ENCODE measurements around the gene ARPC1A. TPM values are rescaled to one million over a fixed set of nuclear protein-coding genes. Genes with fewer than 3 reads are reported as not detected.

Gene ARPC1A
- total and polyA plus RNA-seq, 7 donors = 94.6 to 396 (median 131) TPM

- no peak for DNase-seq
- Histone ChIP-seq H3K27me3 (no peaks in the 10 kb centered on the region), H3K4me3 (no peak overlapping the region), H3K27ac (no peak overlapping the region), H3K9me3 (no peaks in the 10 kb centered on the region), H3K36me3 (no peaks in the 10 kb centered on the region), H3K4me1 (no peaks in the 10 kb centered on the region)
- 89 to 92% methylated on average over 5 of the region's 5 CpGs for whole genome bisulfite sequencing, 2 donors
- intact Hi-C loops (cut with DNase I) = loop anchor here (10.0 kb wide), 1 partner anchor 122 kb away; no protein-coding TSS in a partner anchor
- TF ChIP-seq EP300 (IDR thresholded peaks at IDR 0.05) = no peak
These were observed 29.2 kb upstream of the ARPC1A start for GRCh38 chr7:99296471-99296870.

GRCh38 chr7:99301496-99301895 lies 24.2 kb upstream of the ARPC1A start:
- Histone ChIP-seq H3K4me3 (no peak overlapping the region), H3K4me1 (no peaks in the 10 kb centered on the region), H3K9me3 (no peaks in the 10 kb centered on the region), H3K36me3 (no peaks in the 10 kb centered on the region), H3K27ac (no peak overlapping the region), H3K27me3 (no peaks in the 10 kb centered on the region)
- WGBS, 2 donors = 88 to 92% methylated on average over 19 of the region's 19 CpGs
- DNase-seq = no peak
- intact Hi-C loops (cut with DNase I) = no loop called here
- TF ChIP-seq EP300 (IDR thresholded peaks at IDR 0.05) = no peak
- TF ChIP-seq, protein P1, sequence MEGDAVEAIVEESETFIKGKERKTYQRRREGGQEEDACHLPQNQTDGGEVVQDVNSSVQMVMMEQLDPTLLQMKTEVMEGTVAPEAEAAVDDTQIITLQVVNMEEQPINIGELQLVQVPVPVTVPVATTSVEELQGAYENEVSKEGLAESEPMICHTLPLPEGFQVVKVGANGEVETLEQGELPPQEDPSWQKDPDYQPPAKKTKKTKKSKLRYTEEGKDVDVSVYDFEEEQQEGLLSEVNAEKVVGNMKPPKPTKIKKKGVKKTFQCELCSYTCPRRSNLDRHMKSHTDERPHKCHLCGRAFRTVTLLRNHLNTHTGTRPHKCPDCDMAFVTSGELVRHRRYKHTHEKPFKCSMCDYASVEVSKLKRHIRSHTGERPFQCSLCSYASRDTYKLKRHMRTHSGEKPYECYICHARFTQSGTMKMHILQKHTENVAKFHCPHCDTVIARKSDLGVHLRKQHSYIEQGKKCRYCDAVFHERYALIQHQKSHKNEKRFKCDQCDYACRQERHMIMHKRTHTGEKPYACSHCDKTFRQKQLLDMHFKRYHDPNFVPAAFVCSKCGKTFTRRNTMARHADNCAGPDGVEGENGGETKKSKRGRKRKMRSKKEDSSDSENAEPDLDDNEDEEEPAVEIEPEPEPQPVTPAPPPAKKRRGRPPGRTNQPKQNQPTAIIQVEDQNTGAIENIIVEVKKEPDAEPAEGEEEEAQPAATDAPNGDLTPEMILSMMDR (IDR thresholded peaks at IDR 0.05) = no peak
- TF ChIP-seq POLR2AphosphoS5 (IDR thresholded peaks at IDR 0.05) = no peak
- TF ChIP-seq POLR2A (IDR thresholded peaks at IDR 0.05) = no peak

- DNase-seq = no peak
- Histone ChIP-seq H3K27me3 (no peaks in the 10 kb centered on the region), H3K36me3 (no peaks in the 10 kb centered on the region), H3K4me1 (no peaks in the 10 kb centered on the region), H3K9me3 (no peaks in the 10 kb centered on the region), H3K27ac (no peak overlapping the region), H3K4me3 (no peak overlapping the region)
- TF ChIP-seq EP300 (IDR thresholded peaks at IDR 0.05) = no peak
- TF ChIP-seq POLR2AphosphoS5 (IDR thresholded peaks at IDR 0.05) = no peak
- TF ChIP-seq, protein P1 (IDR thresholded peaks at IDR 0.05) = no peak
- no peak for TF ChIP-seq POLR2A (IDR thresholded peaks at IDR 0.05)
- 88 to 90% methylated on average over 16 of the region's 16 CpGs for WGBS, 2 donors
- intact Hi-C loops (cut with DNase I) = no loop called here
These were observed 20.0 kb upstream of the ARPC1A start for GRCh38 chr7:99305473-99306260.

GRCh38 chr7:99308461-99309074 lies 17.1 kb upstream of the ARPC1A start:
- no peaks in the 10 kb centered on the region for H3K4me1 ChIP-seq
- H3K9me3 ChIP-seq = no peaks in the 10 kb centered on the region
- WGBS, 2 donors = 92 to 95% methylated on average over 7 of the region's 7 CpGs
- no peak overlapping the region for H3K4me3 ChIP-seq
- DNase-seq = no peak
- H3K27me3 ChIP-seq = no peaks in the 10 kb centered on the region
- TF ChIP-seq POLR2AphosphoS5 (IDR thresholded peaks at IDR 0.05) (no peak), POLR2A (IDR thresholded peaks at IDR 0.05) (no peak), EP300 (IDR thresholded peaks at IDR 0.05) (no peak)
- TF ChIP-seq, protein P1 (IDR thresholded peaks at IDR 0.05) = no peak
- no peak overlapping the region for H3K27ac ChIP-seq
- intact Hi-C loops (cut with DNase I) = no loop called here
- no peaks in the 10 kb centered on the region for H3K36me3 ChIP-seq

DNA sequence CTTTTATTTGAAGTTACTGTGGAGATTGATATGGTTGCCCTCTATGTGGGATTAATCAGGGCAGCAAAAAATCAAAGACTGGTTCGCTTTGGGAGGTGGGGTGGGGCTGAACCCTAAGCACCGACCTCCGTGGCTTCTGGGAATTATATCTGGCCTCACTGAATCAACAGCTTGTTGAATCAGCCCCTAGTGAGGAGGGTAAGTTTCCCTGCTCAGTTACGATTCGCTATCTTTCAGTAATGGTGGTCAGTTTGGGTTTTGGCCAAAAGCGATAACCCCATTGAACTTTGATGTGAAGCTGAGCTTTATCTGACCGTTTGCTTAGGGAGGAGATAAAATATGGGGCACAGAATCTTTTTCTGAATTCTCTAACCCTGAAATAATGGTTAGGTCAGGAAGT lies 16.6 kb upstream of the ARPC1A start:
- Histone ChIP-seq H3K27ac (no peak overlapping the region), H3K27me3 (no peaks in the 10 kb centered on the region), H3K4me1 (no peaks in the 10 kb centered on the region), H3K9me3 (no peaks in the 10 kb centered on the region), H3K36me3 (no peaks in the 10 kb centered on the region), H3K4me3 (no peak overlapping the region)
- 91 to 93% methylated on average over 7 of the region's 7 CpGs for WGBS, 2 donors
- intact Hi-C loops (cut with DNase I) = no loop called here
- DNase-seq = no peak
- TF ChIP-seq POLR2AphosphoS5 (IDR thresholded peaks at IDR 0.05) (no peak), POLR2A (IDR thresholded peaks at IDR 0.05) (no peak), EP300 (IDR thresholded peaks at IDR 0.05) (no peak)
- TF ChIP-seq, protein P1 (IDR thresholded peaks at IDR 0.05) = no peak
